Prostate gland (tissue), 2 donors: ENCODE data around the gene PTPRD. TPM values are rescaled to one million over a fixed set of nuclear protein-coding genes. Genes with fewer than 3 reads are reported as not detected.

Source experiments
- DNase-seq: peaks from one replicate; pipeline ENCODE4 v3.0.0-alpha.2; 2019; ENCODE audit warnings: low spot score
- H3K27ac ChIP-seq, 2 donors: fragments of 200-600 bp; sonication (generic); 2 replicates each; pipeline ENCODE4 v1.5.1; 2017 to 2019
- H3K27me3 ChIP-seq: fragments of 200-600 bp; sonication (generic); replicated peaks from 2 replicates; pipeline ENCODE4 v1.5.1; 2019; ENCODE audit not compliant: insufficient read depth
- H3K36me3 ChIP-seq, 2 donors: fragments of 200-600 bp; sonication (generic); 1 replicate in 1 of 2; 2 replicates in 1 of 2; pipeline versions ENCODE4 v1.5.1 to v1.8.1; 2017 to 2019
- H3K4me1 ChIP-seq: fragments of 200-600 bp; sonication (generic); replicated peaks from 2 replicates; pipeline ENCODE4 v1.5.1; 2019
- H3K4me3 ChIP-seq, 2 donors: fragments of 200-600 bp; sonication (generic); 2 replicates each; pipeline ENCODE4 v1.5.1; 2017 to 2019
- H3K9me3 ChIP-seq: fragments of 200-600 bp; sonication (generic); 2 replicates; pipeline ENCODE4 v1.5.1; 2017
- POLR2A ChIP-seq: fragments of 450-650 bp; IDR thresholded peaks from one replicate; pipeline ENCODE4 v1.6.1; 2016; ENCODE audit warnings: antibody characterized with exemption, mild to moderate bottlenecking
- POLR2AphosphoS5 ChIP-seq: sonication (generic); formaldehyde crosslinking; IDR thresholded peaks from one replicate; pipeline ENCODE4 v1.6.1; 2017; ENCODE audit warnings: antibody characterized with exemption
- WGBS: methylation state at CpG from one replicate; pipeline ENCODE4 v1.1.5; 2018; 5-methylcytosine and 5-hydroxymethylcytosine counted together
- intact Hi-C: fragments of 100-400 bp; cut with DNase I; formaldehyde crosslinking; loops from one replicate; pipeline ENCODE4 v1.14.2; 2022
- total RNA-seq, 2 donors: library from RNA; depleted of rRNA; stranded (reverse); fragments of >200 nt; gene quantifications; one replicate each; pipeline ENCODE4 v1.1.0, GENCODE V29; 2016
- TF ChIP-seq, protein P1 (sequence below), 4 experiments: fragments of 200-600 bp in 2 of 4; fragments of 450-650 bp in 2 of 4; sonication (generic) in 2 of 4; IDR thresholded peaks; 1 replicate in 3 of 4; 2 replicates in 1 of 4; pipeline ENCODE4 v1.5.1; 2016 to 2019; ENCODE audit warnings: antibody characterized with exemption in 4 of 4, mild to moderate bottlenecking in 2 of 4, moderate library complexity in 2 of 4

Gene PTPRD
- total RNA-seq, 2 donors from 2014 or later, result 5.8 to 23.1 TPM

DNA sequence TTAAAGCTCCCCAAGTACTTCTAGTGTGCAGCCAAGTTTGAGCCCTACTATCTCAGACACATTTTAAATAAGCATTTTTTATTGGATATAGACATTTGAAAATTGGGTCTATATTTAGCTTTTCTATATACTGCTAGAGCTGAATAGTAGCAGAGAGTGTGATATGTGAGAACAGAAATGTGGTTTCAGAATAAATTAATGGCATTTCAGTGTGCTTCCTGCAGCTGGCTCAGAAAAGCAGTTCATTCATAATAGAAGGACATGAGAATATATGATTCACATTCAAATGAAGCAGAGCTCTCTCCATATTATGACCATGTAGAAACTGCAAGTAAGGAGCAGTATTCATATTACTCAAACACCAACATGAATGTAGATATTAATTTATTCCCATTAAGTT lies 464.0 kb downstream of the PTPRD start:
- Histone ChIP-seq H3K4me1 (no peaks in the 10 kb centered on the region), H3K27me3 (no peaks in the 10 kb centered on the region), H3K27ac (no peak overlapping the region), H3K36me3 (no peaks in the 10 kb centered on the region), H3K4me3 (no peak overlapping the region), H3K9me3 (no peaks in the 10 kb centered on the region)
- TF ChIP-seq POLR2A (no peak), POLR2AphosphoS5 (no peak)
- TF ChIP-seq, protein P1, sequence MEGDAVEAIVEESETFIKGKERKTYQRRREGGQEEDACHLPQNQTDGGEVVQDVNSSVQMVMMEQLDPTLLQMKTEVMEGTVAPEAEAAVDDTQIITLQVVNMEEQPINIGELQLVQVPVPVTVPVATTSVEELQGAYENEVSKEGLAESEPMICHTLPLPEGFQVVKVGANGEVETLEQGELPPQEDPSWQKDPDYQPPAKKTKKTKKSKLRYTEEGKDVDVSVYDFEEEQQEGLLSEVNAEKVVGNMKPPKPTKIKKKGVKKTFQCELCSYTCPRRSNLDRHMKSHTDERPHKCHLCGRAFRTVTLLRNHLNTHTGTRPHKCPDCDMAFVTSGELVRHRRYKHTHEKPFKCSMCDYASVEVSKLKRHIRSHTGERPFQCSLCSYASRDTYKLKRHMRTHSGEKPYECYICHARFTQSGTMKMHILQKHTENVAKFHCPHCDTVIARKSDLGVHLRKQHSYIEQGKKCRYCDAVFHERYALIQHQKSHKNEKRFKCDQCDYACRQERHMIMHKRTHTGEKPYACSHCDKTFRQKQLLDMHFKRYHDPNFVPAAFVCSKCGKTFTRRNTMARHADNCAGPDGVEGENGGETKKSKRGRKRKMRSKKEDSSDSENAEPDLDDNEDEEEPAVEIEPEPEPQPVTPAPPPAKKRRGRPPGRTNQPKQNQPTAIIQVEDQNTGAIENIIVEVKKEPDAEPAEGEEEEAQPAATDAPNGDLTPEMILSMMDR (IDR thresholded peaks at IDR 0.05), result no peak
- DNase-seq, result no peak
- intact Hi-C loops, result no loop called here

DNA sequence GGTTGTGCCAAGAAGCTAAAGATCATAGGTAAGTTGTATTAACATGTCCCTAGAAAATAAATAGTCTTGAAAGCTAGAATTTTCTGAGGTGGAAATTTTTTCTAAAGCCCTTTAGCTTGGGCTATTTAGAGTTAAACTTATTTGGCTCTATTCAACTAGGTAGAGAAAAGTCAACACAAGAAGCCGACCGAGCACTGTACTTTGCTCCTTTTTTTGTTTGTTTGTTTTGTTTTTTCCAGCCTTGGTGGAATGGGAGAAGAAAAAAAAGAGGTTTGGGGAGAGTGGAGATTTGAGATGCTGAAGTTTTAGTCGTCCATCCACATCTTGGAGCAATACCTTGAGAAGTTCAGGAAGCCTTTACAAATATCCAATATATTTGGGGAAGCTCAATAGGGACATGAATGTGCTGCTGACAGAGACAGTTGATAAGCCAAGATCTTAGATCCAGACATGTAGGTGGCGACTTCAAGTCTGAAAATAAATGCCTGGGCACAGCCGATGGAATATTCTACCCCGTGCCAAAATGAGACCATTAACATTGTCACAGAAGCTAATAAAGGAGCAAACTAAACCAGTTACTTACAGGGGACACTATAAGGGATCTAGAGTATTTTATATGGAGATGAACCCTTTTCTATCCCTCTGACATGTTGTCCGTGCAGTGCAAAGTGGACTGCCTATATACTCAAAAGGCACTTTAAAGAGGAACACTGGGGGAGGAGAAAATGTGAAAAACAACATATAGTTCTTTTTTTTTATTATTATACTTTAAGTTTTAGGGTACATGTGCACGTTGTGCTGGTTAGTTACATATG lies 466.1 kb downstream of the PTPRD start:
- TF ChIP-seq POLR2AphosphoS5 (no peak), POLR2A (no peak)
- TF ChIP-seq, protein P1 (IDR thresholded peaks at IDR 0.05), result no peak
- 51% methylated on average over 8 of the region's 8 CpGs for WGBS
- Histone ChIP-seq H3K4me3 (no peak overlapping the region), H3K9me3 (no peaks in the 10 kb centered on the region), H3K27ac (no peak overlapping the region), H3K27me3 (no peaks in the 10 kb centered on the region), H3K4me1 (no peaks in the 10 kb centered on the region), H3K36me3 (no peaks in the 10 kb centered on the region)
- no peak for DNase-seq
- intact Hi-C loops, result no loop called here

- 76% methylated on average over 3 of the region's 3 CpGs for WGBS
- Histone ChIP-seq H3K4me1 (no peaks in the 10 kb centered on the region), H3K36me3 (no peaks in the 10 kb centered on the region), H3K27me3 (no peaks in the 10 kb centered on the region), H3K9me3 (no peaks in the 10 kb centered on the region), H3K4me3 (no peak overlapping the region), H3K27ac (no peak overlapping the region)
- DNase-seq, result no peak
- TF ChIP-seq, protein P1 (IDR thresholded peaks at IDR 0.05), result no peak
- TF ChIP-seq POLR2A (no peak), POLR2AphosphoS5 (no peak)
- intact Hi-C loops, result no loop called here
These were observed 468.4 kb downstream of the PTPRD start for GRCh38 chr9:10144355-10144754.

- intact Hi-C loops, result no loop called here
- H3K36me3 ChIP-seq, result no peaks in the 10 kb centered on the region
- H3K27ac ChIP-seq, result no peak overlapping the region
- H3K9me3 ChIP-seq, result no peaks in the 10 kb centered on the region
- no peaks in the 10 kb centered on the region for H3K27me3 ChIP-seq
- TF ChIP-seq POLR2A, result no peak
- TF ChIP-seq, protein P1 (IDR thresholded peaks at IDR 0.05), result no peak
- no peak for TF ChIP-seq POLR2AphosphoS5
- H3K4me1 ChIP-seq, result no peaks in the 10 kb centered on the region
- no peak for DNase-seq
- H3K4me3 ChIP-seq, result no peak overlapping the region
These were observed 477.2 kb downstream of the PTPRD start for GRCh38 chr9:10135553-10135952.

- 81% methylated on average over 4 of the region's 4 CpGs for WGBS
- intact Hi-C loops, result no loop called here
- TF ChIP-seq, protein P1 (IDR thresholded peaks at IDR 0.05), result no peak
- no peak for TF ChIP-seq POLR2A
- no peak for TF ChIP-seq POLR2AphosphoS5
- Histone ChIP-seq H3K27me3 (no peaks in the 10 kb centered on the region), H3K36me3 (no peaks in the 10 kb centered on the region), H3K4me3 (no peak overlapping the region), H3K9me3 (no peaks in the 10 kb centered on the region), H3K27ac (no peak overlapping the region), H3K4me1 (no peaks in the 10 kb centered on the region)
- DNase-seq, result no peak
These were observed 478.5 kb downstream of the PTPRD start for GRCh38 chr9:10134266-10134665.
